GM10266 (cell line): ENCODE measurements around the gene GNGT2.

Source experiments
- DNase-seq: peaks from one replicate; pipeline ENCODE4 v3.0.0; 2012; ENCODE audit errors: extremely low spot score
- CTCF ChIP-seq: IDR thresholded peaks from 2 replicates; pipeline ENCODE4 v1.5.1; 2012; ENCODE audit warnings: mild to moderate bottlenecking, low read depth; ENCODE audit not compliant: control insufficient read depth, insufficient read depth; ENCODE audit errors: missing control alignments

Gene GNGT2

GRCh38 chr17:49216953-49217650, 6.7 kb upstream of the GNGT2 start:
- TF ChIP-seq CTCF, result no peak
- DNase-seq, result no peak

GRCh38 chr17:49216482-49216881, 6.1 kb upstream of the GNGT2 start:
- no peak for DNase-seq
- TF ChIP-seq CTCF, result no peak

- peak; percentile 36 for DNase-seq
- TF ChIP-seq CTCF, result no peak
These were observed 4.4 kb upstream of the GNGT2 start for GRCh38 chr17:49214676-49215360.

GRCh38 chr17:49213847-49214246, 3.5 kb upstream of the GNGT2 start:
- TF ChIP-seq CTCF, result no peak
- DNase-seq, result no peak

GRCh38 chr17:49213399-49213798, 3.0 kb upstream of the GNGT2 start:
- no peak for TF ChIP-seq CTCF

GRCh38 chr17:49209061-49209571, 1.3 kb downstream of the GNGT2 start:
- no peak for TF ChIP-seq CTCF
- no peak for DNase-seq

More at GRCh38 chr17:49213399-49213798, 3.0 kb upstream of the GNGT2 start:
- DNase-seq, result no peak

- no peak for TF ChIP-seq CTCF
- no peak for DNase-seq
These were observed 5.9 kb downstream of the GNGT2 start for GRCh38 chr17:49204516-49204915.
